Endothelial cell of umbilical vein (primary cell): Measurements from ENCODE around the gene LPP.

Experiments
- EZH2 ChIP-seq: IDR thresholded peaks from 2 replicates; pipeline ENCODE4 v1.6.1; 2012; ENCODE audit warnings: borderline replicate concordance, low read depth, mild to moderate bottlenecking, moderate library complexity, low read length, inconsistent platforms; ENCODE audit not compliant: severe bottlenecking
- MYC ChIP-seq: IDR thresholded peaks from one replicate; pipeline ENCODE4 v1.6.1; 2011; ENCODE audit warnings: mild to moderate bottlenecking, low read depth, low read length
- POLR2A ChIP-seq: IDR thresholded peaks from 2 replicates; pipeline ENCODE4 v1.6.1; 2012; ENCODE audit warnings: low read depth, mild to moderate bottlenecking, control low read depth, low read length
- POLR2AphosphoS5 ChIP-seq: IDR thresholded peaks from 2 replicates; pipeline ENCODE4 v1.6.1; 2012; ENCODE audit warnings: low read depth, mild to moderate bottlenecking, control low read depth, low read length, moderate library complexity; ENCODE audit not compliant: insufficient read depth
- TF ChIP-seq, protein P1 (sequence below), 2 donors: IDR thresholded peaks; 1 replicate in 1 of 2; 2 replicates in 1 of 2; pipeline ENCODE4 v1.5.1; 2011; ENCODE audit warnings: low read length in 2 of 2, mild to moderate bottlenecking in 2 of 2, moderate library complexity in 2 of 2, control low read depth in 1 of 2, inconsistent platforms in 1 of 2, low read depth in 1 of 2; ENCODE audit not compliant: insufficient read depth in 1 of 2; ENCODE audit errors: extremely low read depth in 1 of 2
- TF ChIP-seq, protein P2 (sequence below): IDR thresholded peaks from 2 replicates; pipeline ENCODE4 v1.6.1; 2011; ENCODE audit not compliant: insufficient read depth, insufficient read length

DNA sequence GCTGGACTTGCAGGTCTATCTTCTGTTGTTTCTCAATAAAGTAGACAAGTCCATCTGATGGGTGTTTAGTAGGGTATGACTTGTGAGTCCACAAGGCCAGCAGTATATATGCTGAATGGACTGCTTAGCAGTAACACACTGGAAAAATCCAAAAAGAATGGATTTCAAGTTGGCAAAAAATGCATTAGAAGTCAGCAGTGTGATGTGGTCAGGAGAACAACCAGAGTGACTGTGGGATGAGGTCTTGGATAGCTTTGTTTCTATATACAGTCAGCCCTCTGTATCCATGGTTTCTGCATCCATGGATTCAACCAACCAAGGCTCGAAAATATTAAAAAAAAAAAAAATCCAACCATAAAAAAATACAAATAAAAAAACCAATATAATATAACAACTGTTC, 55.8 kb downstream of the LPP start:
- TF ChIP-seq, protein P1, sequence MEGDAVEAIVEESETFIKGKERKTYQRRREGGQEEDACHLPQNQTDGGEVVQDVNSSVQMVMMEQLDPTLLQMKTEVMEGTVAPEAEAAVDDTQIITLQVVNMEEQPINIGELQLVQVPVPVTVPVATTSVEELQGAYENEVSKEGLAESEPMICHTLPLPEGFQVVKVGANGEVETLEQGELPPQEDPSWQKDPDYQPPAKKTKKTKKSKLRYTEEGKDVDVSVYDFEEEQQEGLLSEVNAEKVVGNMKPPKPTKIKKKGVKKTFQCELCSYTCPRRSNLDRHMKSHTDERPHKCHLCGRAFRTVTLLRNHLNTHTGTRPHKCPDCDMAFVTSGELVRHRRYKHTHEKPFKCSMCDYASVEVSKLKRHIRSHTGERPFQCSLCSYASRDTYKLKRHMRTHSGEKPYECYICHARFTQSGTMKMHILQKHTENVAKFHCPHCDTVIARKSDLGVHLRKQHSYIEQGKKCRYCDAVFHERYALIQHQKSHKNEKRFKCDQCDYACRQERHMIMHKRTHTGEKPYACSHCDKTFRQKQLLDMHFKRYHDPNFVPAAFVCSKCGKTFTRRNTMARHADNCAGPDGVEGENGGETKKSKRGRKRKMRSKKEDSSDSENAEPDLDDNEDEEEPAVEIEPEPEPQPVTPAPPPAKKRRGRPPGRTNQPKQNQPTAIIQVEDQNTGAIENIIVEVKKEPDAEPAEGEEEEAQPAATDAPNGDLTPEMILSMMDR (IDR thresholded peaks at IDR 0.05; ENCODE audit: extremely low read depth in 1 of 2, insufficient read depth in 1 of 2, low read depth in 1 of 2, low read length in 2 of 2), result no peak
- TF ChIP-seq POLR2AphosphoS5 (no peak), POLR2A (no peak), EZH2 (no peak), MYC (no peak)
- TF ChIP-seq, protein P2, sequence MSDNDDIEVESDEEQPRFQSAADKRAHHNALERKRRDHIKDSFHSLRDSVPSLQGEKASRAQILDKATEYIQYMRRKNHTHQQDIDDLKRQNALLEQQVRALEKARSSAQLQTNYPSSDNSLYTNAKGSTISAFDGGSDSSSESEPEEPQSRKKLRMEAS, result no peak
